GM19025 (cell line): Measurements from ENCODE around the gene SLX4.
"Not testable (repeated sequence)": the region's sequence is repeated elsewhere in the genome, so short reads cannot be mapped to it uniquely, and the experiment has no call there.

ENCODE experiments used
- ATAC-seq: cut with Tn5 transposase; IDR thresholded peaks from one replicate; pipeline ENCODE4 v1.9.1; 2021; ENCODE audit warnings: mild to moderate bottlenecking, low read depth, moderate library complexity; ENCODE audit not compliant: unreplicated experiment

Gene SLX4

DNA sequence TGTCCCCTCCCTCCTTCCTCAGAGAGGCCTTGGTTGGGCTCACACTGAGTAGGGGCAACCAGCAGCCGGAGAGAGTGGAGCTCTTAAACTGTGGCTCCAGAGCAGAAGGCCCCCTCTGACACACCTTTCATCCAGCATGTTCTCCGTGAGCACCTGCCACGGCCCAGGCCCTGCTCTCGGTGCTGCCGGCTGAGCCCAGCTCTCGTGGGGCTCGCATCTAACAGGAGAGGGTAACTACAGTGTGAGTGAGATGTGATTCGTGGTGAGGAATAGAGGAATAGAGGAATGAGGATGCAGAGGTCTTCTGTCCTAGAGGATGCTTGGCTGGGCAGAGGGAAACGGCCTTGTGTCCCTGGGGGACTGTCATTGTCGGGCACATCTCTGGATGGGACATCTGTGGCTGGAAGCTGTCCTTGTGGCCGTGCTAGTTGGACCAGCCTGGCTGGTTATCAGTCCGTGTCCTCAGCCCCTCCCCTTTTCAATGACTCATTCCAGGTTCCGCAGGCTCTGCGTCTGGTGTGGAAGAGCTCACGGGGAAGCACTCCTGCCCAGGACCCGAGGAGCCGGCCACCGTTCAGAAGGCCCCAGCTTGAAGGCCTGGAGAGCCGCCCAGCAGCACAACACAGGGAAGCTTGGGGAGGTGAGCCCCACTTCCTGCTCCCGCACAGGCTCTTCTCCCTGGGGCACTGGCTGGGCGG lies 31.1 kb upstream of the SLX4 start:
- ATAC-seq: no peak

GRCh38 chr16:3641801-3642396 lies 30.5 kb upstream of the SLX4 start:
- no peak for ATAC-seq

GRCh38 chr16:3640632-3641501 lies 29.5 kb upstream of the SLX4 start:
- no peak for ATAC-seq

DNA sequence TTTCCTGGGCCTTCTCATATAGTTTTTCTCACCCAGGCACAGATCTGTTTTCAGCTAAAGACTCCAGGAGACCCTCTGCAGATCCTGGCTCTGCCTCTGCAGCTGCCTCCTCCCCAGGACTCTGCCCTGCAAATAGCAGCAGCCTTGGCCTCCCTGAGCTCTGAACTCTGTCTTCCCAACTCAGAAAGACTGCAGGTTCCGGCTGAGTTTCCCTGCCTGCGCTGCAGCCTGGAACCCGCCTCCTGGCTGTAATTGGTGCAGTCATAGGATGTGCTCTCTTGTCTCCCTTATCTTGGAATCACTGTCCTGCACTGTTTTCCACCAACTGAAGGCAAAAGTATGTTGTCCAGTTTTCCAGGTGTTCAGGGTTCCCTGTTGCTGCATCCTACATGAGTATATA lies 28.8 kb upstream of the SLX4 start:
- no peak for ATAC-seq

GRCh38 chr16:3638916-3639644 lies 27.7 kb upstream of the SLX4 start:
- ATAC-seq: no peak

DNA sequence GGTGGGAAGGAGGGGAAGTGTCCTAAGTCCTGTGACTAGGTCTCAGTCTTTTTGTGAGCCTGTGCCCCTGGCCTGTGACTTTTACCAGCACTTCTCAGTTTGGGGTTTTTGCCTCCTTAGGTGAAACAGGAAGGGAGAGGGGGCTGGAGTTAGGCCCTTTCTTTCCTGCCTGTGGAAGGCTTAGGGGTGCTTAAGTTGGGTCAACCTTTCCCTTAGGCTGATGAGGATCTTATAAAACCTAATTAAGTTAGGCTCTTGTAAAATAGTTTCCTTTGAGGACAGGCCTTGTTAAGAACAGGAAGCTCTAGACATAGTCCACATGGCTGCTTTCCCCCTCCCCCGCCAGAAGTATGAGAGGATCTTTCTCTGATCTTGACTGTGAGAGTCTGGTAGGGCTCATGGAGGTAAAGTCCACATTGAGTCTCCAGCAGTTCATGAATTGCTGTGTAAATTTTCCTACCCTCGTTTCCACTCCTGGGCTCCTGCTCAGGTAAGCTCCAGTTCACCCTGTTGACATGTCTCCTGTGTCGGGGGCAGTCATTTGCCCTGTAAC lies 26.0 kb upstream of the SLX4 start:
- no peak for ATAC-seq

GRCh38 chr16:3625911-3626732 lies 14.7 kb upstream of the SLX4 start:
- no peak for ATAC-seq

- no peak for ATAC-seq
These were observed 13.9 kb upstream of the SLX4 start for GRCh38 chr16:3625331-3625730.

DNA sequence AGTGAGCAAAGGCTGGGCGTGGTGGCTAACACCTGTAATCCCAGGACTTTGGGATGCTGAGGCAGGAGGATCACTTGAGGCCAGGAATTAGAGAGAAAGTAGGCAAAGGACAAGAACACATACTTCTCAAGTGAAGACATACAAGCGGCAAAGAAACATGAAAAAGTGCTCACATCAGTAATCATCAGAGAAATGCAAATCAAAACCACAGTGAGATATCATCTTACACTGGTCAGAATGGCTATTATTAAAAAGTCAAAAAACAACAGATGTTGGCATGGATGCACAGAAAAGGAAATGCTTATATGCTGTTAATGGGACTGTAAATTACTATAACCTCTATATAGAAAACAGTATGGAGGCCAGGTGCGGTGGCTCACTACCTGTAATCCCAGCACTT lies 12.2 kb upstream of the SLX4 start:
- ATAC-seq: no peak

GRCh38 chr16:3618769-3619141 lies 7.3 kb upstream of the SLX4 start:
- no peak for ATAC-seq

DNA sequence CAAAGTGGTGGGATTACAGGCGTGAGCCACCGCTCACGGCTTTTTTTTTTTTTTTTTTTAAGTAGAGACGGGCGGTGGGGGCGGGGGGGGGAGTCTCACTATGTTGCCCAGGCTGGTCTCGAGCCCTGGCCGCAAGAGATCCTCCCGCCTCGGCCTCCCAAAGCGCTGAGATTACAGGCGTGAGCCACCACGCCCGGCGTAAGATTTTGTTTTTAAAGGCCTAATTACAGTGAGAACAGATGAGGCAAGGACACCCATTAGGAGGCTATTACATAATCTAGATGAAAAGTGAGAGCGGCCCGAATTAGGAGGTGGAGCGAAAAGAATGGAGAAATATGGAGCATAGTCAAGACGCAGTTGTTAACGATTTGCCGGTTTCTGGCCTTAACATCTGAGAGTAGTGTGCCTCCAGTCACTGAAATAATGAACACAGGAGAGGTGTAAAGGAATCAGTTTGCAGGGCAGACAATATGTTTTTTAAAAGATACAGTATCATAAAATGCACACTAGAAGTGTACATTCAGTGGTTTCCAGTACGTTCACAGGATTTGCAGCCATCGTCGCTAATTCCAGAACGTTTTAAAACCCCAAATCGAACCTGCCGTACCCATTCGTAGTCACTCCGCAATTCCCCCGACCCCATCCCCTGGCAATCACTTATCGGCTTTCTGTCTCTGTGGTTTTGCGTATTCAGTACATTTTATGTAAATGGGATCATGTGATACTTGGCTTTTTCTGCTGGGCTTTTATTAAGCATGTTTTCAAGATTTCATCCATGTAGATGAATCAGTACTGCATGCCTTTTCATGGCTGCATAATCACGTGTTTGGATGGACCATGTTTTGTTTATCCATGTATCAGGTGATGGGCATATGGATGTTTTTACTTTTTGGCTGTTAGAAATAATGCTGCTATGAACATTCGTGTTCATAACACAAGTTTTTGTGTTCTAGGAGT lies 1.4 kb upstream of the SLX4 start:
- no peak for ATAC-seq

DNA sequence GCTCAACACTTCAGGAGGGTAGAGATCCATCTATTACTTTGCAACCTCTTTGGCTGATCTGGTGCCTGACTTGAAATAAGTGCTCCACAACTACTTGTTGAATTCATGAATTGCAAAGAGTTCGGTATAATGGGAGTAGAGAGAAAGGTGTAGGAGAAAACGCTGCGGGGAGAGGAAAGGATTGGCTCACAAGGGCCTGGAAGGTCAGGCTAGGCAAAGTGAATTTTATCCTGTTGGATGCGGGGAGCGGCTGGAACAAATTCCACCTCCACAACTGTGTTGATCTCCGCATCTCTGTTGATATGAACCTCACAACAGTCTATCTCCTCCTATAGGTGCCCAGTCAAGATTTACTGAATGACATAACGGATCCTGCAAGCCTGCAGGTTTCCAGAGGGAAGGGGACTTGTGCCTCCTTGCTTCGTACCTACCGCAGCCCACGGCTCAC lies 684 bp downstream of the SLX4 start:
- no peak for ATAC-seq

DNA sequence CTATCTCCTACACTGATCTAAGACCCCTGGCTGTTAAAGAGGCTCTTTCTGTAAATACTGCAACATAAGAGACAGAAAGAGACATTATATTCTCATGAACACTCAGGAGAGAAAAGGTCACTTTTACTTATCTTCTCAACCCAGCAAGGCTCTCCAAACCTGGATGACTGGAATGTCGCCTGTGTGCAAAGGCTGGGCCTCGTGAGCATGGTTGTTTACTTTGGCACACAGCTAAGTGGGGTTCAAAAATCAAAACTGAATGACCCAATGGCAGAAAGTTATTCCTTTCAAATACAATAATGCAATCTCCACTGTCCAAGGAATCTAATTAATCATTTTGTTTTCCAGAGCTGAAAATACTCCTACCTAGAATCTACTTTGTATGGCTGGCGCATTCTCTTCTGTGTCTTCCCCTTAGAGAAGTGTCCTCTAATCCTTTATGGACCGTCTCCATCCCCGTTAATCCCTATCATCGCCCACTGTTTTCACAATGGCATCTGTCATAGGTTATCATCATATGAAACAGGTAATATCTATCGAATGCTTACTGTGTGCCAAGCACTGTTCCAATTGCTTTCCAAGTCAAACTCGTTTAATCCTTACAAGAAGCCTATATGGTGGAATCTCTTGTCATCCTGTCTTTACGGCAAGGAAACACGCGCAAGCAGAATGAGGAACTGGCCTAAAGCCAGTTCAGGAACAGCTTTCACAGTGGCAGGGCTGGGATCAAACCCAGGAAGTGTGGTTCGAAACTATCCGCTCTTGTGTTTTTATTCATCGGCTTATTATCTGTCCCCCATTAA lies 1.3 kb downstream of the SLX4 start:
- no peak for ATAC-seq

- not testable (repeated sequence) for ATAC-seq
These were observed 2.4 kb downstream of the SLX4 start for GRCh38 chr16:3608976-3609375.

GRCh38 chr16:3608069-3608468 lies 3.3 kb downstream of the SLX4 start:
- no peak for ATAC-seq

- no peak for ATAC-seq
These were observed 3.8 kb downstream of the SLX4 start for GRCh38 chr16:3607634-3608033.

DNA sequence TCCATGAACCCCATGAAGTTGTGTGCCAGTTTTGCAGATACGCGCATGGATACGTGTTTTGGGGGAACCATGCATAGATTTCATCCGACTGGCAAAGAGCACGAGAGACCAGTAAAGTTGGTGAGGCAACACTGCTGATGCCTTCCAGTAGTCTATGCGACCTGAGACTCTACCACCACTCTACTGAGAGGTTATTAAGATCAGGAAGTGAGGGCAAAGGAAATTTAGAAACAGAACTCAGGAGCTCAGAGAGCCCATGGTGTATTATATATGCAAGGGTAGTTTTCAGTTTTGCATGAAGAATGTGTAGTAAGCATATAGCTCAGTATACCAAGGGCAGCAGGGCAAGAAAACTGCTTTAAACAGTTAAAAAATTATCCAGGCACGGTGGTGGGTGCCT lies 4.2 kb downstream of the SLX4 start:
- no peak for ATAC-seq

DNA sequence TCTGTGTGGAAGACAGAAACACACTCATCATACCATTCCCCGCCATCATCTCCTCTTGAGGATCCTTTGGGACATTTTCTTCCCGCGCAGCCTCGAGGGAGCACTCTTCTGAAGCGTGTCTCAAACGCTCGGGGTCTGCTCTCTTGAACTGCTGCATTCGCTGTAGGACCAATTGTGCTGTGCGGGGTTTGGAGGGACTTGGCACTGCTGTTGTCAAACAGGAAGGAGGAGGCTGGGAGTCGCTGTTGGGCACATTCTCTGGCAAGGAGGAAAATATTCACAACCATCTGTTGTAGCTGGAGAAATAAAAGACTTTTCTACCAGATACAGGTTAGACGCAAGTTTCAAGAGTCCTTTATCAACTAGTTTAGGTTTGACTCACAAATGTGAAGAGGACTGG lies 5.0 kb downstream of the SLX4 start:
- no peak for ATAC-seq
